ENCODE measurements around the gene WDR3.

DNA sequence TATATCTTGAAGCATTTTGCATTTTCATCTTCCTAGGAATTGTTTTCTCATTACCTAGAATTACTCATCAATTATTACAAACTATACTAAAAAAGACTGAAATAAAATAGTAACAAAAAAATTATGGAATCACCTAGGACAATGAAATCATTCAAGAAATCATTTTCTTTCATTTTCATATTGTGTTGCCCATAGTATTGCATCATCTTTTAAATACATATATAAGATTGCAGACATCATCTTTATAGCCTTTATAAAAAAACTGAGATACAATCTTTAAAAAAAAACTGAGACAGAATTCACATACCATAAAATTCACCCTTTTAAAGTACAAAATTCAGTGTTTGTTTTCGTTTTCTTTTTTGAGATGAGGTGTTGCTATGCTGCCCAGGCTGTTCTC lies 29.7 kb upstream of the WDR3 start:
- TF ChIP-seq EZH2 (IDR thresholded peaks at IDR 0.05; ENCODE audit: borderline replicate concordance, low read depth, low read length, severe bottlenecking) (no peak), POLR2A (IDR thresholded peaks at IDR 0.05; ENCODE audit: low read depth, low read length) (no peak), MYC (IDR thresholded peaks at IDR 0.05; ENCODE audit: low read depth, low read length) (no peak)
- TF ChIP-seq, protein P1, sequence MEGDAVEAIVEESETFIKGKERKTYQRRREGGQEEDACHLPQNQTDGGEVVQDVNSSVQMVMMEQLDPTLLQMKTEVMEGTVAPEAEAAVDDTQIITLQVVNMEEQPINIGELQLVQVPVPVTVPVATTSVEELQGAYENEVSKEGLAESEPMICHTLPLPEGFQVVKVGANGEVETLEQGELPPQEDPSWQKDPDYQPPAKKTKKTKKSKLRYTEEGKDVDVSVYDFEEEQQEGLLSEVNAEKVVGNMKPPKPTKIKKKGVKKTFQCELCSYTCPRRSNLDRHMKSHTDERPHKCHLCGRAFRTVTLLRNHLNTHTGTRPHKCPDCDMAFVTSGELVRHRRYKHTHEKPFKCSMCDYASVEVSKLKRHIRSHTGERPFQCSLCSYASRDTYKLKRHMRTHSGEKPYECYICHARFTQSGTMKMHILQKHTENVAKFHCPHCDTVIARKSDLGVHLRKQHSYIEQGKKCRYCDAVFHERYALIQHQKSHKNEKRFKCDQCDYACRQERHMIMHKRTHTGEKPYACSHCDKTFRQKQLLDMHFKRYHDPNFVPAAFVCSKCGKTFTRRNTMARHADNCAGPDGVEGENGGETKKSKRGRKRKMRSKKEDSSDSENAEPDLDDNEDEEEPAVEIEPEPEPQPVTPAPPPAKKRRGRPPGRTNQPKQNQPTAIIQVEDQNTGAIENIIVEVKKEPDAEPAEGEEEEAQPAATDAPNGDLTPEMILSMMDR (IDR thresholded peaks at IDR 0.05; ENCODE audit: extremely low read depth in 1 of 2, insufficient read depth in 1 of 2, low read depth in 1 of 2, low read length in 2 of 2) = no peak
- TF ChIP-seq, protein P2, sequence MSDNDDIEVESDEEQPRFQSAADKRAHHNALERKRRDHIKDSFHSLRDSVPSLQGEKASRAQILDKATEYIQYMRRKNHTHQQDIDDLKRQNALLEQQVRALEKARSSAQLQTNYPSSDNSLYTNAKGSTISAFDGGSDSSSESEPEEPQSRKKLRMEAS (IDR thresholded peaks at IDR 0.05; ENCODE audit: insufficient read depth, insufficient read length) = no peak

All from endothelial cell of umbilical vein (primary cell).